SH-SY5Y (cell line): ENCODE measurements around the gene CRISP2.

Experiments
- GATA2 ChIP-seq: IDR thresholded peaks from 2 replicates; pipeline ENCODE4 v1.6.1; 2011; ENCODE audit warnings: mild to moderate bottlenecking, low read depth, low read length
- GATA3 ChIP-seq: IDR thresholded peaks from 2 replicates; pipeline ENCODE4 v1.6.1; 2011; ENCODE audit warnings: low read depth, mild to moderate bottlenecking, low read length, moderate library complexity

Gene CRISP2

GRCh38 chr6:49666930-49667757 is 46.2 kb downstream of the CRISP2 start:
- TF ChIP-seq GATA2 (no peak), GATA3 (no peak)

GRCh38 chr6:49666480-49666879 is 46.9 kb downstream of the CRISP2 start:
- TF ChIP-seq GATA3 (no peak), GATA2 (no peak)

- no peak for TF ChIP-seq GATA2
- no peak for TF ChIP-seq GATA3
Observed at GRCh38 chr6:49664817-49665216, 48.5 kb downstream of the CRISP2 start.

- TF ChIP-seq GATA2 (no peak), GATA3 (no peak)
Observed at GRCh38 chr6:49662892-49663261, 50.5 kb downstream of the CRISP2 start.

GRCh38 chr6:49662231-49662891 is 51.0 kb downstream of the CRISP2 start:
- TF ChIP-seq GATA3 (no peak), GATA2 (no peak)

GRCh38 chr6:49653942-49654341 is 59.4 kb downstream of the CRISP2 start:
- TF ChIP-seq GATA2 (no peak), GATA3 (no peak)

- TF ChIP-seq GATA3: no peak
- no peak for TF ChIP-seq GATA2
Observed at GRCh38 chr6:49653438-49653837, 59.9 kb downstream of the CRISP2 start.

GRCh38 chr6:49651239-49651638 is 62.1 kb downstream of the CRISP2 start:
- TF ChIP-seq GATA2 (no peak), GATA3 (no peak)

GRCh38 chr6:49649988-49650387 is 63.4 kb downstream of the CRISP2 start:
- TF ChIP-seq GATA2 (no peak), GATA3 (no peak)

- no peak for TF ChIP-seq GATA3
- no peak for TF ChIP-seq GATA2
Observed at GRCh38 chr6:49648036-49648435, 65.3 kb downstream of the CRISP2 start.

GRCh38 chr6:49647476-49647875 is 65.9 kb downstream of the CRISP2 start:
- TF ChIP-seq GATA3: no peak
- no peak for TF ChIP-seq GATA2

GRCh38 chr6:49646942-49647341 is 66.4 kb downstream of the CRISP2 start:
- TF ChIP-seq GATA2: no peak
- TF ChIP-seq GATA3: no peak

GRCh38 chr6:49646130-49646824 is 67.1 kb downstream of the CRISP2 start:
- TF ChIP-seq GATA3 (no peak), GATA2 (no peak)

GRCh38 chr6:49645139-49645538 is 68.2 kb downstream of the CRISP2 start:
- no peak for TF ChIP-seq GATA2
- TF ChIP-seq GATA3: no peak
